Measurements from ENCODE around the gene KREMEN1. TPM values are rescaled to one million over a fixed set of nuclear protein-coding genes. Genes with fewer than 3 reads are reported as not detected.
"Not testable (repeated sequence)": the region's sequence is repeated elsewhere in the genome, so short reads cannot be mapped to it uniquely, and the experiment has no call there.

The KREMEN1 gene
- total RNA-seq, 1 donor from 2014 or later, result 0.03 TPM

DNA sequence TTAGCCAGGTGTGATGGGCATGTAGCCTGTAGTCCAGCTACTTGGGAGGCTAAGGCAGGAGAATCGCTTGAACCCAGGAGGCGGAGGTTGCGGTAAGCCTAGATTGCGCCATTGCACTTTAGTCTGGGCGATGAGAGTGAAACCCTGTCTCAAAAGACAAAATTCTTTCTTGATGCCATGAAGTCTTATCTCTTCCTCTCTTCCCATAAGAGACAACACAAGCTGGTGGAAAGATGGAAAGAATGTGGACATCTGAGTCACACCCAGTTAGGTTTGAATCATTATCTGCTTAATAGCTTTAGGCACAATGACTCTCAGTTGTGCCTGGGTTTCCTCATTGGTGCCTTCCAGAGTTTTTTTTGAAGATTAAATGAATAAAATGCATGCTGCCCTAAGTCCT, 35.3 kb downstream of the KREMEN1 start:
- no peaks in the 10 kb centered on the region for H3K36me3 Mint-ChIP-seq (ENCODE audit: low read depth)
- H3K27ac Mint-ChIP-seq, result no peak overlapping the region
- H3K9me3 Mint-ChIP-seq, result no peaks in the 10 kb centered on the region
- intact Hi-C loops (cut with micrococcal nuclease), result no loop called here
- no peak overlapping the region for H3K4me3 Mint-ChIP-seq
- H3K27me3 Mint-ChIP-seq (ENCODE audit: insufficient read depth), result peaks cover 8% of the 10 kb centered on the region
- H3K4me1 Mint-ChIP-seq (ENCODE audit: low read depth), result no peaks in the 10 kb centered on the region
- no peak for DNase-seq (ENCODE audit: low spot score)

DNA sequence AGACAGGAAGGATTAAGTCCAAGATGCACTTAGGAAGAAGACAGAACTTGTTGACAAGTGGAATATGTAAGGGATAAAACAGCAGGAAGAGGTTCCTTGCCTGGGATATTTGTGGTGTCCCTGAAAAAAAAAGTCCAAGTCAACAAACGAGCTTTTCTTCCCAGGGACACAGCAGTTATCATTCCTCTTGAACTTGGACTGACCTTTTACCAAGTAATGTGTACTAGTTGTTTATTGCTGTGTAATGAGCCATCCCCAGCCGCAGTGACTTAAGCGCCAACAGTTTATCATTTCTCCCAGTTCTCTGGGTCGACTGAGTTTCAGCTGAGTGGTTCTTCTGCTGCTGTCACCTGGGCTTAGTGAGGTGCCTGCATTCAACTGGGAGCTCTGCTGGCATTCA, 37.0 kb downstream of the KREMEN1 start:
- Mint-ChIP-seq H3K4me1 (ENCODE audit: low read depth) (no peaks in the 10 kb centered on the region), H3K27me3 (ENCODE audit: insufficient read depth) (peaks cover 9% of the 10 kb centered on the region), H3K9me3 (no peaks in the 10 kb centered on the region), H3K36me3 (ENCODE audit: low read depth) (no peaks in the 10 kb centered on the region), H3K27ac (no peak overlapping the region), H3K4me3 (no peak overlapping the region)
- DNase-seq (ENCODE audit: low spot score), result no peak
- intact Hi-C loops (cut with micrococcal nuclease), result no loop called here

DNA sequence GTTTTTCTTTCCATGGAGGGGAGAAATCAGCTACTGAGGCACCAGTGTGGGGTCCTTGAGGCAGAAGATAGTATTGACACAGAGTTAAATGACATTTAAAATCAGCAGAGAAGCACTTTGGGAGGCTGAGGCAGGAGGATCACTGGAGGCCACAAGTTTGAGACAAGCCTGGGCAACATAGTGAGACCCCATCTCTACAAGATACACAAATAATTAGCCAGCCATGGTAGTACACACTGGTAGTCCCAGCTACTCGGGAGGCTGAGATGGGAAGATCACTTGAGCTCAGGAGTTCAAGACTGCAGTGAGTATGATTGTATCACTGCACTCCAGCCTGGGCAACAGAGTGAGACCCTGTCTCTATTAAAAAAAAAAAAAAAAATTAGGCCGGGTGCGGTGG, 38.1 kb downstream of the KREMEN1 start:
- Mint-ChIP-seq H3K36me3 (ENCODE audit: low read depth) (no peaks in the 10 kb centered on the region), H3K4me1 (ENCODE audit: low read depth) (no peaks in the 10 kb centered on the region), H3K27me3 (ENCODE audit: insufficient read depth) (peaks cover 15% of the 10 kb centered on the region), H3K27ac (no peak overlapping the region), H3K4me3 (no peak overlapping the region), H3K9me3 (no peaks in the 10 kb centered on the region)
- DNase-seq (ENCODE audit: low spot score), result no peak
- intact Hi-C loops (cut with micrococcal nuclease), result no loop called here

DNA sequence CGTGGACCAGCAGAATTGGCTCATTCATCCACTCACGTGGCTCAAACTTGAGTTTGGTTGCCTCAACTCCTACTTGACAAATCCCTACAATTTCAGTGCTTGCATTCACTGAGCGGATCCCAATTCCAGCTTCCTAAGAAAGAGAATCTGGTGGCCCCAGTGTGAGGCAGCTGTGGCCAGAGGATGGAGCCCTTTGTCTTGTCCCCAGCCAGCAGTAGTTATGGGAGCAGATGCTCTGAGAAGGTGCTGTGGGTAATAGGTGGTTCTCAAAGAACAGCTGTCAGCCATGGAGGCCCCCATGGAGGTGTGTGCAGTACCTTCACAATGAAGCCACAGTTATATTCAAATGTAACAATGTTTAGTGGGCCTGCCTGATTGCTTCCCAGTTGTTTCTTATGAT, 39.3 kb downstream of the KREMEN1 start:
- peaks cover 18% of the 10 kb centered on the region for H3K27me3 Mint-ChIP-seq (ENCODE audit: insufficient read depth)

DNA sequence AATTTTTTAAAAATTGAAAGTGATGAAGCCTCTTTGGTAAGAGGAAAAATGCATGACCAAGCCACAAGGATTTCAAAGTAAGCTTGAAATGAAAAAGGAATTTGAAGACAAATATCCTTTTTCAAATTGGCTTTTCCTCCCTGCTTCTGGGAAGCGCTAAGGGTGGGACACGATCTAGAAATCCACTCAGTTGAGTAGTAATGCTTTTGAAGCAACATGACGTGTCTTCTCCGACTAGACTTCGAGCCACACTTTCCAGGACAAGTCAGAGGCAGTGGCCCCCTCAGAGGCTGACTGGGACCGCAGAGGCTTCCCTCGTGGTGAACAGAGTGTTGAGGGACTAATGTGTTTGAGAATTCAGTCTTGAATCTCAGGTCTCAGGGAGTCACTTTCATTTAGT, 39.8 kb downstream of the KREMEN1 start:
- intact Hi-C loops (cut with micrococcal nuclease), result no loop called here
- peaks cover 16% of the 10 kb centered on the region for H3K27me3 Mint-ChIP-seq (ENCODE audit: insufficient read depth)
- H3K4me3 Mint-ChIP-seq, result no peak overlapping the region
- H3K4me1 Mint-ChIP-seq (ENCODE audit: low read depth), result no peaks in the 10 kb centered on the region
- no peak overlapping the region for H3K27ac Mint-ChIP-seq
- DNase-seq (ENCODE audit: low spot score), result no peak
- H3K9me3 Mint-ChIP-seq, result no peaks in the 10 kb centered on the region
- H3K36me3 Mint-ChIP-seq (ENCODE audit: low read depth), result no peaks in the 10 kb centered on the region

More for the DNA sequence above, 39.3 kb downstream of the KREMEN1 start:
- Mint-ChIP-seq H3K9me3 (no peaks in the 10 kb centered on the region), H3K4me3 (no peak overlapping the region), H3K36me3 (ENCODE audit: low read depth) (no peaks in the 10 kb centered on the region), H3K4me1 (ENCODE audit: low read depth) (no peaks in the 10 kb centered on the region), H3K27ac (no peak overlapping the region)
- intact Hi-C loops (cut with micrococcal nuclease), result no loop called here
- no peak for DNase-seq (ENCODE audit: low spot score)

DNA sequence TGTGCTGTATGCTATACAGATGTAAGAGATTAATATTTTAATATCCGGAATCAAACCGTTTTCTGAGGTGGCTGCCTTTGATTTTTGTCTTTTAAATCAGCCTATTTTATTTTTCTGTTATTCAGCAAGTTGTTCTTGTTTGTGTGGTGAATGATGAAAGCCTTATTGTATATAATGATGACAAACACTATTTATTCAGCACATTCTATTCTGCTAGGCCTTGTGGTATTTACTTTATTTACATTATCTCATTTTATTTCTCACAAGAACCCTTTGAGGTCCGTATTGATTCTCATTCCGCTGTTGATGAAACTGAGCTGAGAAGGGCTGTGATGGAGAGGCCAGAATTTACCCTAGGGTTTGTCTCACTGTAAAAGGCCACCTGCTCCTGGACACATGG, 40.5 kb downstream of the KREMEN1 start:
- H3K4me3 Mint-ChIP-seq, result no peak overlapping the region
- DNase-seq (ENCODE audit: low spot score), result no peak
- no peaks in the 10 kb centered on the region for H3K4me1 Mint-ChIP-seq (ENCODE audit: low read depth)
- H3K27ac Mint-ChIP-seq, result no peak overlapping the region
- intact Hi-C loops (cut with micrococcal nuclease), result no loop called here
- no peaks in the 10 kb centered on the region for H3K9me3 Mint-ChIP-seq
- no peaks in the 10 kb centered on the region for H3K36me3 Mint-ChIP-seq (ENCODE audit: low read depth)
- peaks cover 16% of the 10 kb centered on the region for H3K27me3 Mint-ChIP-seq (ENCODE audit: insufficient read depth)

DNA sequence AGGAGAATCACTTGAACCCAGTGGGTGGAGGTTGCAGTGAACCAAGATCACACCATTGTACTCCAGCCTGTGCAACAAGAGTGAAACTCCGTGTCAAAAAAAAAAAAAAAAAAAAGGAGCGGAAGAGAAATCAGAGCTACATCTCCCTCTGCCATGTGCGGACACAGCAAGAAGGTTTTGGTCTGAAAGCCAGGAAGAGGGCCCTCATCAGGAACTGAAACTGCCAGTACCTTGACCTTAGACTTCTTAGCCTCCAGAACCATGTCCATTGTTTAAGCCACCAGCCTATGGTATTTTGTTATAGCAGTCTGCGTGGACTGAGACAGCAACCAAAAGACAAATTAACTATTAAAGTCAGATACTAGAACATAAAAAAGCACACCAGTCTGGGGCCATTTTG, 41.6 kb downstream of the KREMEN1 start:
- DNase-seq (ENCODE audit: low spot score), result no peak
- no peaks in the 10 kb centered on the region for H3K36me3 Mint-ChIP-seq (ENCODE audit: low read depth)
- H3K4me1 Mint-ChIP-seq (ENCODE audit: low read depth), result no peaks in the 10 kb centered on the region
- no peaks in the 10 kb centered on the region for H3K9me3 Mint-ChIP-seq
- no peak overlapping the region for H3K4me3 Mint-ChIP-seq
- intact Hi-C loops (cut with micrococcal nuclease), result no loop called here
- peaks cover 13% of the 10 kb centered on the region for H3K27me3 Mint-ChIP-seq (ENCODE audit: insufficient read depth)
- H3K27ac Mint-ChIP-seq, result no peak overlapping the region

DNA sequence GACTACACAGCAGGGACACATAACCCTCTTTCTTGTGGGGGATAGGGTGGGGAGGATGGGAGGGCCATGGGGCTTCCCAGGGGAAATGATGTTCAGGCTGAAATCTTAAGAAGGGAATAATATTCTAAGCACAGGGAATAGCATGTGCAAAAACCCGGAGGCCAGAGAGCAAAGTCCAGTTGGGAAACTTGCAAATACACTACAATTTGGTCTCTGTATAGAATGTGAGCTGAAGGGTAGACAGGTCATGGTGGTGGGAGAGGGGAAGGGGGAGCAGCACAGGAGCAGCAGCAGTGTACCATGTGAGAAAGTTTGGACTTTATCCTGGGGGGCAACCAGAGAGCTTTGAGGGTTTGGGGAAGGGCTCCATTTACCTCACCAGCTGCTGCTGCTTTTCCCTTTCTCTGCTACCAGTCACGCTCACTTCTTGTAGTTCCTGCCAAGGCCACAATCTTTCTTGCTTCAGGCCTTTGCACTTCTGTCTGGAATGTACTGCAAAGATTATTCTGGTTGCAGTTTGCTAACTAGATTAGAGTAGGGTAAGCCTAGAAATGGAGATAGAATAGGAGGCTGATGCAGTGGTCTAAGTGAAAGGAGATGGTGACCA, 43.0 kb downstream of the KREMEN1 start:
- H3K4me1 Mint-ChIP-seq (ENCODE audit: low read depth), result peaks cover 5% of the 10 kb centered on the region
- intact Hi-C loops (cut with micrococcal nuclease), result no loop called here

DNA sequence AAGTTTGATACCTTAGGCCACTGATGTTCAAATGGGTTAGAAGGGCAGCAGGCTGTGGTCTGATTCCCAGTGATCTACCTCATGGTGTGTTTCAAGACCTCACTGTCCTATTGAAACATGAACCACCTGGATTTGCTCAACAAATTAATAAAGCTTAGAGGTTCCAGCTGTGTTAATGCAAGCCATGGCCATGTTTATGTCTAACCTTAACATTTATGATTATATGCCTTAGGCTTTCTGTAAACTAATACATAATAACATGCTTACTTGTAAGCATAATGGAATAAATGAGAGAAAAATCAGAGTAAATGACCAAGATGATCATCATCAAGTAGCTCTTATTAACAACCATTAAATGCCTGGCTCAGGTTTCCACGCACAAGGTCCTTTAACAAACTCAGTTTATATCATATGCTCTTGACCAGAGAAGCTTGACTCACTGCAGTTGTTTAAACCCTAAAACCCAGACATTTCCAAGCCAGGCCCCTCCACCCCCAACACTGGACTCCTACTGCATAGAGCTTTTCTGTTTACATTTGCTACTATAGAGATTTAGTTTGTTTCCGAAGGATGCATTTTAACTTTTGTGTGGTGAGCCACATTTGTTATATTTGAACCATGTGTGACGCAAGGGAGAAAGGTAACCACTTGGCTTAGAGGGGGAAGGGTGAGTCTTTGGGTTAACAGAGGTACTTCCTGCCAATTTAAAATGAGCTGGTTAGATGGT, 43.7 kb downstream of the KREMEN1 start:
- no peak overlapping the region for H3K4me3 Mint-ChIP-seq
- peak overlapping the region; percentile 26 for H3K27ac Mint-ChIP-seq
- peaks cover 5% of the 10 kb centered on the region for H3K4me1 Mint-ChIP-seq (ENCODE audit: low read depth)
- peaks cover 16% of the 10 kb centered on the region for H3K27me3 Mint-ChIP-seq (ENCODE audit: insufficient read depth)
- H3K9me3 Mint-ChIP-seq, result peaks cover 5% of the 10 kb centered on the region
- H3K36me3 Mint-ChIP-seq (ENCODE audit: low read depth), result peaks cover 2% of the 10 kb centered on the region
- intact Hi-C loops (cut with micrococcal nuclease), result no loop called here
- DNase-seq (ENCODE audit: low spot score), result no peak

More for the DNA sequence above, 43.0 kb downstream of the KREMEN1 start:
- peaks cover 16% of the 10 kb centered on the region for H3K27me3 Mint-ChIP-seq (ENCODE audit: insufficient read depth)
- H3K36me3 Mint-ChIP-seq (ENCODE audit: low read depth), result peaks cover 2% of the 10 kb centered on the region
- peaks cover 5% of the 10 kb centered on the region for H3K9me3 Mint-ChIP-seq
- no peak for DNase-seq (ENCODE audit: low spot score)
- no peak overlapping the region for H3K4me3 Mint-ChIP-seq
- no peak overlapping the region for H3K27ac Mint-ChIP-seq

DNA sequence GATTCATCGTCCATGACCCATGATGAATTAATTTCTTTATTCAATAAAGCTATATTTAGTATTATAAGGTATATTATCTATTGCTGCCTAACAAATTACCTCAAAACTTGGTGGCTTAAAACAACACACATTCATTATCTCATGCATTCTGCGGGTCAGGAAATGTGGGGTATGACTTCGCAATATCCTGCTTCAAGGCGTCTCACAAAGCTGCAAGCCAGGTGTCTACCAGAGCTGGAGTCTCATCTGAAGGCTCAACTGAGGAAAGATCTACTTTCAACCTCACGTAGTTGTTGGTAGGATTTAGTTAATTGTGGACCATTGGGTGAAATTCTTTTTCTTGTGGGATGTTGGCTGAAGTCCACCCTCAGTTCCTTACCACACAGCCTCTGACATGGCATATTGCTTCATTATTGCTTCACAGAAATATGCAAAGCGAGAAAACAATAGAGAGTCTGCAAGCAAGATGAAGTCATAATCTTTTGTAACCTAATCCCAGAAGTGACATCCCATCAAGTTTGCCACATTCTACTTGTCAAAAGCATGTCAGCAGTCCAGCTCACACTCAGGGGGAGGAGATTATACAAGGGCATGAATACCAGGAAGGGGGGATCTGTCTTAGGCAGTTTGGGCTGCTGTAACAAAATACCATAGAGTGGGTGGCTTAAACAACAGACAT, 45.1 kb downstream of the KREMEN1 start:
- Mint-ChIP-seq H3K4me3 (no peak overlapping the region), H3K27me3 (ENCODE audit: insufficient read depth) (peaks cover 16% of the 10 kb centered on the region), H3K9me3 (peaks cover 5% of the 10 kb centered on the region), H3K36me3 (ENCODE audit: low read depth) (peaks cover 2% of the 10 kb centered on the region), H3K4me1 (ENCODE audit: low read depth) (peaks cover 11% of the 10 kb centered on the region), H3K27ac (no peak overlapping the region)
- intact Hi-C loops (cut with micrococcal nuclease), result no loop called here
- DNase-seq (ENCODE audit: low spot score), result no peak

DNA sequence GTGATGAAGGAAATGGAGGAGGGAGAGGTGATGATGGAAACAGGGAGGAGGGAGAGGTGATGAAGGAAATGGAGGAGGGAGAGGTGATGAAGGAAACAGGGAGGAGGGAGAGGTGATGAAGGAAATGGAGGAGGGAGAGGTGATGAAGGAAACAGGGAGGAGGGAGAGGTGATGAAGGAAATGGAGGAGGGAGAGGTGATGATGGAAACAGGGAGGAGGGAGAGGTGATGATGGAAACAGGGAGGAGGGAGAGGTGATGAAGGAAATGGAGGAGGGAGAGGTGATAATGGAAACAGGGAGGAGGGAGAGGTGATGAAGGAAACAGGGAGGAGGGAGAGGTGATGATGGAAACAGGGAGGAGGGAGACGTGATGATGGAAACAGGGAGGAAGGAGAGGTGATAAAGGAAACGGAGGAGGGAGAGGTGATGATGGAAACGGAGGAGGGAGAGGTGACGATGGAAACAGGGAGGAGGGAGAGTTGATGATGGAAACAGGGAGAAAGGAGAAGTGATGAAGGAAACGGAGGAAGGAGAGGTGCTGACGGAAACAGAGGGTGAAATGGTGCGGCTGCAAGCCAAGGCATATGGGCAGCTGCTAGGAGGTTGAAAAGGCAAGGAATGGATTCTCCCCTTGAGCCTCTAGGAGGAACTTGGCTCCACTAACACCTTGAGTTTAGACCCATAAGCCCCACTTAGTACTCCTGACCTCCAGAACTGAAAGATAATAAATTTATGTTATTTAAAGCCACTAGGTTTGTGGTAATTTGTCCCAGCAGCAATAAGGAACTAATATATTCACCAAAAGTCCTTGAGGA, 47.5 kb downstream of the KREMEN1 start:
- H3K27ac Mint-ChIP-seq; intact Hi-C loops (cut with micrococcal nuclease); DNase-seq (ENCODE audit: low spot score); H3K4me3 Mint-ChIP-seq; H3K36me3 Mint-ChIP-seq (ENCODE audit: low read depth); H3K9me3 Mint-ChIP-seq: not testable (repeated sequence)
- peaks cover 13% of the 10 kb centered on the region for H3K27me3 Mint-ChIP-seq (ENCODE audit: insufficient read depth)
- H3K4me1 Mint-ChIP-seq (ENCODE audit: low read depth), result peaks cover 11% of the 10 kb centered on the region

DNA sequence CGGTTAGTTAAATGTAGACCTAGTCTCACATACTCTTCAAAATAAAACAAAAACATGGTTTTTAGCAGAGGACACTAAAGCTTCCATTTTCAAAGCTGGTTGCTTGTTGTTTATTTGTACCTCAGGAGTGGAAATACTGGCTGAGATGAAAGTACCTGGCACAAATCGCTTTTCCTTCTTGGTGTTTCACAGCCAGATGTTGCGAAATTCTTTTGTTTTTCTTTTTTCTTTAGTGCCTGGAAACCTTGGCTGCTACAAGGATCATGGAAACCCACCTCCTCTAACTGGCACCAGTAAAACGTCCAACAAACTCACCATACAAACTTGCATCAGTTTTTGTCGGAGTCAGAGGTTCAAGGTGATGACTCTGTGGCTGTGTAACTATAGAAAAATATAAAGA, 48.3 kb downstream of the KREMEN1 start:
- intact Hi-C loops (cut with micrococcal nuclease), result no loop called here
- Mint-ChIP-seq H3K27ac (no peak overlapping the region), H3K27me3 (ENCODE audit: insufficient read depth) (peaks cover 9% of the 10 kb centered on the region), H3K36me3 (ENCODE audit: low read depth) (peaks cover 2% of the 10 kb centered on the region), H3K9me3 (peaks cover 5% of the 10 kb centered on the region), H3K4me1 (ENCODE audit: low read depth) (peaks cover 11% of the 10 kb centered on the region), H3K4me3 (no peak overlapping the region)
- no peak for DNase-seq (ENCODE audit: low spot score)

DNA sequence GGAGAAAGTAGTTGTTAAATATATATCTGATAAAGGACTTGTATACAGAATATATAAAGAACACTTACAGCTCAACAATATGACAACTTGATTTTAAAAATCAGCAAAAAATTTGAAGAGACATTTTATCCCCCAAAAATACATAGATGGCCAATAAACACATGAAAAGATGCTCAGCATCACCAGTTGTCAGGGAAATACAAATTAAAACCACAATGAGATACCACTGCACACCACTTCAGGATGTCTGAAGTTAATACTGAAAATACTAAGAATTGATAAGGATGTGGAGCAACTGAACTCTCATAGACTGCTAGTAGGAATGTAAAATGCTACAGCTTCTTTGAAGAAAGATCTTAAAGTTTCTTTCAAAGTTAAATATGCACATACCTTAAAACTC, 49.2 kb downstream of the KREMEN1 start:
- intact Hi-C loops (cut with micrococcal nuclease), result no loop called here
- peaks cover 11% of the 10 kb centered on the region for H3K4me1 Mint-ChIP-seq (ENCODE audit: low read depth)
- no peak for DNase-seq (ENCODE audit: low spot score)
- H3K4me3 Mint-ChIP-seq, result no peak overlapping the region
- peaks cover 2% of the 10 kb centered on the region for H3K36me3 Mint-ChIP-seq (ENCODE audit: low read depth)
- H3K27me3 Mint-ChIP-seq (ENCODE audit: insufficient read depth), result peaks cover 12% of the 10 kb centered on the region
- peaks cover 5% of the 10 kb centered on the region for H3K9me3 Mint-ChIP-seq
- no peak overlapping the region for H3K27ac Mint-ChIP-seq
